COR-L47 (cell line): ENCODE data around the gene RTP5.

Experiments used
- DNase-seq: peaks from one replicate; lab custom pipeline; 2025; lab: John Stamatoyannopoulos, UW

Gene RTP5

DNA sequence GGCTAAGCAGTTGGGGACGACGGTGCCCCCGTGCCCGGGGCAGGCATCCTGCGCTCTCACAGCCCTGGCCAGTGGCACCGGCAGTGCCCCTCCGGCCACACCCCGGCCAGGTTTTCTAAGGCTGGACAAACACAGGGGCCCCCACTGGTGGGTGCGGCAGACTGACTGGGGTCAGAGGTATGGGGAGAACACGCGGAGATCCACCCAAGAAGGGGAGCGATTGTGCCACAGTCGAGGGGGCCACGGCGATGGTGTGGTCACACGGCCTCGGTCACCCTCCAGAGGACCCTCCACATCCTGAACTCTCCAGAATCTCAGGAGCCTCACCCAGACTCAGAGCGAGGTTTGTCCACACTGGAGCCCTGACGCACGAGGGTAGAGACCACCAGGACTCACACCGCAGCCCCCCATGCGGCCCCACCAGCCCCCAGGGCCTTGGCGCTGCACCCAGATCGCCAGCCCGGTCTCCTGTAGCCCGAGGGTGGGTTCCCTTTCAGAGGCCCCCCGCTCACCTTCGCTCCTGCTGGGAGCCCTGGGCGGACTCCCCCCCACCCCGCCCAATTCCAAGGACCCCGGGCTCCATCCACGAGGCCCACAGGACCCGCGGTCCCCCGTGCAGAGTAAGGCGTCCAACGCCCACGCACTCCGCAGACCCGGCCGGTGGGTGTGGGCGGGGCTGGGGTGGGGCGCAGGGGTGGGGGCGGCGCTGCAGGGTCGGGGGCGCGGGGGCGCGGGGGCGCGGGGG, 26.0 kb upstream of the RTP5 start:
- no peak for DNase-seq

DNA sequence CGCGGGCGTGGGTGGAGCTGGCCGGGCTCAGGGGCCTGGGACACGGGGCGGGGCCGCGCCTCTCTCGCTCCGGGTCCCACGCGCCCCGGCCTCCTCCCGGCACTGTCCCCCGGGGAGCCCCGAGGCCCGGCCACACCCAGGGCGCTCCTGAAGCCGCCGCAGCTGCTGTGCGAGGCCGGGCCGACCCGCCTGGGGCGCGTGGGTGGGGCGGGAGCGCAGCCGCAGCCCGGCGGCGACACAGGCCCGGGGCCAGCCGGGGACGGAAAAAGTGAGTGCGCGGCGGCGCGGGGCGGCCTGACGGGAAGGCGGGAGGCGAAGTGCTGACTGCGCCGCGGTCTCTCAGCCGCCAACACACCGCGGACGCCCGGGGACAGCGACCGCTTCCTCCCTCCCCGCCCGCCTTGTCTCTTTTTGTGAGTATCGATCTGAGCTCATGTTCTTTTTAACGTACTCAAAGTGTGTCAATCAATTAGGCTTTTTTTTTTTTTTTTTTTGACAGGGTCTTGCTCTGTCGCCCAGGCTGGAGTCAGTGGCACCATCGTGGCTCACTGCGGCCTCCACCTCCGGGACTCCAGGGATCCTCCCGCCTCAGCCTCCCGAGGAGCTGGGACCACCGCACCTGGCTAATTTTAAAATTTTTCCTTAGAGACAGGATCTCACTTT, 25.3 kb upstream of the RTP5 start:
- no peak for DNase-seq

DNA sequence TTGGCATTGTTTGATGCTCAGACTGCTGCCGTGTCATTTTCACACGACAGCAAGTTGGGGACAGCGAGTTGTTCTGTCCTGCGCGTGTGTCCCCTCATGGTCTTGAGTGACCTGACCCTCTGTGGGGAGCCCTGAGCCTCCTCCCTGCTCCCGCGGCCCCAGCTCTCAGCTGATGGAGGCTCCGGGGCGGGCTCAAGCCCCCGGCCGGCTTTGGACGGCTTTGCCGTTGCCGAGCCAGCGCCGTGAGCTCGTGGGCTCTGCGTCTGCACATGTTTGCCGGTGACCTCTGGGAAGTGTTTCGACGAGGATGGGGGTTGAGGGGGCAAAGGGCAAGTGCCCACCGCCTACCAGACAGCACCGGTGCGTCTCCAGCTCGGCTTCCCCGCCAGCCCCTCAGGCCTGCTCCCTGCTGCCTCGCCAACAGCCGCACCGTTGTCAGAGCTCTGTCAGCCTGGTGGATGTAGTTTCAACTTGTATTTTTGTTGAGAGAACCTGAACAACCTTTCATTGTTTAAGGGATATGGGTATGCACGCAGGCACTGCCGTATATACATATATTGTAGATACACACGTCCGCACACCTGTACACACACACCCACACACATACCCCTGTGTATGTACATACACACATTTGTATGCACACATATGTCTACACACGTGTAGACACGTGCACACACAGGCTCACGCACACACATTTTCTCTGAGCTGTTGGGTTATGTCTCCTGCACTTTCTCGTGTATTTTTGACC, 24.5 kb upstream of the RTP5 start:
- DNase-seq: no peak

DNA sequence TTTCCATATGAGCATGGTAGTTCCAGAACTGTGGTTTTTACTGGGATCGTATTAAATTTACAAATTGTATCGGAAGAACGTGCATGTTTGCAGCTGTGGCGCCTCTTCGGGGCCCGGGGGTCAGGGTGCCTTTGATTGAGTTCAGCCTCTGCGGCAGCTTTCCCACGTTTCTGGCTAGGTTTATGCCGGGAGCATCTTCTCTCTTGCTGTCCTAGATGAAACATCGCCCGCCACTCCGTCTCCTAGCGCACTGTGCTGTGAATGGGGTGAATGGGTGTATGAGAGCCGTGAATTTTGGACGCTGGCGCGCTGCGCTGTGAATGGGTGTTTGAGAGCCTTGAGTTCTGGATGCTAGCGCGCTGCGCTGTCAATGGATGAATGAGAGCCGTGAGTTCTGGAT, 23.1 kb upstream of the RTP5 start:
- DNase-seq: no peak

DNA sequence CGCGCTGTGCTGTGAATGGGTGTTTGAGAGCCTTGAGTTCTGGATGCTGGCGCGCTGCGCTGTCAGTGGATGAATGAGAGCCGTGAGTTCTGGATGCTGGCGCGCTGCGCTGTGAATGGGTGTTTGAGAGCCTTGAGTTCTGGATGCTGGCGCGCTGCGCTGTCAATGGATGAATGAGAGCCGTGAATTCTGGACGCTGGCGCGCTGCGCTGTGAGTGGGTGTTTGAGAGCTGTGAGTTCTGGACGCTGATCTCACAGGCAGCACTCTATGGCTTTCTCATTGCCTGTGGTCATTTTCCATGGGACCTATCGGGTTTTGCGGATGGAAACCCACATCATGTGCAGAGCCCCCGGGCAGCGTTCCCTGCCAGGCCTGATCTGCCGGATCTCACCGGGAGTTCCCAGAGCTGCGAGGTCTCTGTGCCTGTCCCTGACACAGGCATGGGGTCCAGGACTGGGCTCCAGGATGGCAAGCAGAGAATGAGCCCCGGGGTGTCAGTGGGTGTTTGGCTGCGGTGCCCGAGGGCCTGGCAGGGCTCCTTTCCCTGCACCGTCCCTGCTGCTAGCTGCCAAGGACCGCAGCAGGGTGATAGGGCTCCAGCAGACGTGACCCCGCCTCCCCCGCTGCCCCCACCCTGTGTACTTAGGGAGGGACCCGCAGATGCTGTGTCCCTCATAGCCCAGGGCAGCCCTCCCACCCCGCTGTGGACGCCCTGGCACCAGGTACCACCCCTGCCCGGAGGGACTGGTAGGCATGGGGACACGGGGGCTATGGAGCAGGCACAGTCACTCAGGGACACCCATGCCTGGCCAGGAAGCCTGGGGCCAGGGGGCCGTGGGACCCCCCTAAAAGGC, 20.5 kb upstream of the RTP5 start:
- DNase-seq: no peak

DNA sequence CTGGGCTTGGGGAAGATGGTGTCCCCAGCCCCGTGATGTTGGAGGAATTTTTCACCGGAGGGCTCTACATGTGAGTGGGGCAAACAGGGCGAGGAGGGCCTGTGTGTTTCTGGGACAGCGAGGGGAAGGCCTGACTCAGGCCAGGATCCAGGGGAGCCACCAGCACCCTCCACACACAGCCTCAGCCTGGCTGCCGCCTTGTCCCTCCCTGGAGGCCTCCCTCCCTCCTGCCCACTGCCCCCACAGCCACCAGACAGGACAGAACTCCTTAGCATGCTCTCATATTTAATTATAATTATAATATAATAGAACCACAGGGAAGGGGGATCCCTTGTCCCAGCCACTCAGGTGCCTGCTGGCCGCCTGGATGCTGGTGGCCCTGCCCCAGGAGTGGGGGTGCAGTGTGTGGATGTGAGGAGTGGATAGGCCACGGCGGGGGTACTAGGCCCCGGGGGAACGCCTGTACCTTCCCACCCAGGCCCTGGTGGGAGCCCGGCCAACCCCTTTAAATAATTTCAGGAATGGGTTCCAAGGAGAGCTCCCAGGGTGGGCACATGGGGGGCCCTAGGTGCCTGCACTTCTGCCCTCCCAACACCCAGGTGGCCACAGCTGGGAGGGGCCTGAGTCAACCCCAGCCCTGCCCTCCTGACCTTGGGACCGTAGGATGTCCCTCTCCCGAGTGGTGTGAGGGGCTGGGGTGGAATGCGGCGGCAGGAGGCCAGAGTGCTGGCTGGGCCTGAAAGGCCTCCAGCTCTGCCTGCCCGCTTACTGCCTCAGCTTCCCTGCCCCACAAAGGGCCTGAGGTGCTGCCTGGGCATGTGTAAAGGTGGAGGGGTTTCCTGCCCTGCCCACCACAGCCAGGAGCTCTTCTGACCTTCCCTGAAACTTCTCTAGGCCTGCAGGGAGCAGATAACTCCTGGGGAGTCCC, 19.6 kb upstream of the RTP5 start:
- DNase-seq: no peak

DNA sequence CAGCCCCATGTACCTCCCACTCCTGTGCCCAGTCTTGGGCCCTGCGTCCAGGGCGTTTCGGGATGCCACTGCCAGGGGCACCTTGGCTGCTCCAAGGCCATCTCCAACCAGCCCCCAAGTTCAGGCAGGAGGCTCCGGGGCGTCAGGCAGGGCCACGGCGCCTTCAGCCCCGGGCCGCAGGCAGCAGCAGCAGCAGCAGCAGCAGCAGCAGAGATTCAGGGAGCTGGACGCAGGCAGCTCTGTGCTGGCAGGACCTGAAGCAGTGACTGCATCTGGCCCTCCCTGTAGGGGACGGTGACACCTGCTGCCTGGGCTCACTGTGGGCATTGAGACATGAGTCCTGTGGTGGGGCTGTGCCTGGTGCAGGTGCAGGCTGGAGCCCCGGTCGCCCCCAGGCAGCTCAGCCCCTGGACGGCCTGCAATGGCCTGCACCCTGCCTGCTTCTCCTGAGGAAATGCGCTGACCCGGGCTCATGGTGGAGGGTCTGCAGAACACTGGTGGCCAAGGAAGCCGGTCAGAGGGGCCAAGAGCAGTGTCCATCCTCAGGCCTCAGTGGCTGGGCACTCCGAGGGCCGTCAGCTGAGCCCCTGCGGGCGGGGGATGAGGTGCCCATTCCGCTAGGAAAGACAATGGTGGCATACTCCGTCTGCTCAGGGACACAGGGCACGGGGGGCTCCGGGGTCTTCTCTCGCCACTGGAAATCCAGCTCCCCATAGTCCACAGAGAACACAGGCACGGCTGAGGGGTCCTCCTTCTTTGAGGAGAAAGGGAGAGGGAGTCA, 18.8 kb upstream of the RTP5 start:
- no peak for DNase-seq

DNA sequence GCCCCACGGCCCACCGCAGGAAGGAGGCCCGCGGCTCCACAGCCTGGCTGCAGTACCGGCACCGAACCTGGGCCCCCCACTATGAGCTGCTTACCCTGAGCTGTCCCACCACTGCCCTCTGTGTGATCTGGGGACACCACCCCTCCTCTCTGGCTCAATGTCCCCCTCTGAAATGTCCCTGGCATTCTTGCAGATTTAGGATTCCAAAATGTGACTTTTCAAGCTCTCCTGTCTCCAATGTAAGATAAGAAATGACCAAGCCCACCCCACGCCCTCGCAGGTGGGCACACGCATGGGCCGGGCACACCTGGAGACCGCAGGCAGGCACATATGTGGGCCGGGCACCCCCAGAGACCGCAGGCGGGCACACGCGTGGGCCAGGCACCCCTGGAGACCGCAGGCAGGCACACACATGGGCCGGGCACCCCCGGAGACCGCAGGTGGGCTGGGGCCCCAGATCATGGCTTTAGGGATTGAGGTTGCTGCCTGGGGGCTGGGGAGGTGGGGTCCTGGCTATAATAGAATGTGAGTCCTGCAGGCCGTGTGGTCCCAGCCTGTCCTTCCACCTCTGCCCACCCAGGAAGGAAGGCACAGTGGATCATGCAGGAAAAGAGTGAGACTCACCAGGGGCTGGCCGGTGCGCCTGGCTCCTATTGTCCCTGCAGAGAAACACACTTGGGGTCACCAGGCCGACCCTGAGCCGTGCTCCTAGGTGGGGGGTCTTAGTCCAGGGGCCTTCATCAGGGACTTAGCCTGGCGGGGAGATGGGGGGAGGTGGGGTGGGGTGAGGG, 18.0 kb upstream of the RTP5 start:
- no peak for DNase-seq

DNA sequence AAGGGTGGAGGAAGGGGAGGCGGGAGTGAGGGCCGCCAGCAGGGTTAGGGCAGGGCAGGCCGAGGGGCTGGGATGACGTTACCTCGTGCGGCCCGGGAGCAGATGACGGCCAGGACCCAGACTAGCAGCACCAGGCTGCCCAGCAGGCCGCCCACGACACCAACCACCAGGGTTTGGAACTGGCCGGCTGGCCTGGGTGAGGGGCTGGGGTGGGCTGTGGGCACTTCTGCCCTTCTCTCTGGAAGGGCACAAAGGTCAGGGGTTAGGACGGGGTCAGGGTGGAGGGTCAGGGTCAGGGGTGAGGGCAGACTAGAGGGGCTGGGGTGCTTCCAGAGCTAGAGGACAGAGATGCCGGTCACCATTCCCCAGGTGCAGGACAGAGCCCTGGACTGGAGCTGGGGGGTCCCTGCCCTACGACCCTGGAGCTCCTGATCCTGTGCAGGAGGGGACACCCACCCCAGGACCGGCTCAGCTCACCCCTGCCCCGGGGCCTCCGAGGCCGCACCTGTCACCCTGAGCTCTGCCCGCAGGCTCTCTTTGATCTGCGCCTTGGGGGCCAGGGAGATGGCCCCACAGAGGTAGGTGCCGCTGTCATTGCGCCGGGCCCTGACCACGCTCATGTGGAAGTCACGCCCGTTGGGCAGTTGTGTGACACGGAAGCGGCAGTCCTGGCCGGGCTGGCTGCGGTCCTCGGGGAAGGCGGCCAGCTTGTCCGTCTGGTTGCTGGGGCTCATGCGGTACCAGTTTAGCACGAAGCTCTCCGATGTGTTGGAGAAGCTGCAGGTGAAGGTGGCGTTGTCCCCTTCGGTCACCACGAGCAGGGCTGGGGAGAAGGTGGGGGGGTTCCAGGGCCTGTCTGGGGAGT, 17.2 kb upstream of the RTP5 start:
- DNase-seq: no peak

DNA sequence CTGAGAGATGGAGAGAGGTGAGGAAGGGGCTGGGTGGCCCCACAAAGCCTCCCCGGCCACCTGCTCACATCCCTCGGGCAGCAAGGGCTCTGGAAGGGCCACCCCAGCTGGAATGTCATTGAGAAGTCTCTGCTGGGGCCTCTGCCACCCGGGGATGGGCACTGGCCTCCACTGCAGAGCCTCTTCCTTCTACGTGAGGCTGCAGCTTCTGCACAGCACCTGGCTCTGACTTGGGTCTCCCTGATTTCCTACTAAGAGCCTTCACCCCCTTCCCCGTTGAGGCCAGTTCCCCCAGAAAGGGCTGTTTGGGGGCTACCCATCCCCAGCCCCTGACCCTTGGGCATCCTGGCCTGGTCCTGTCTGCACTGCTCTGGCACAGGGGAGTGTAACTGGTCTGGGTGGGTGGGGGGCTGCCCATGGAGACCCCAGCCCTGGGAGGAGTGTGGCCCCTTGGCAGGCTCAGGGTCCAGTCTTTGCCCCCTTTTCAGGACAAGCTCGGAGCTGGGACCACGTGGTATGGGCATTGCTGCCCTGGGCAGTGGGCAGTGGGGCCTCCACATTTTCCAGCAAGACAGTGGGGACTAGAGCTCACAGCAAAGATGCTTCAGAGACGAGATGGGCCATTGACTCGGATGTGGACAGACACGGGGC, 16.4 kb upstream of the RTP5 start:
- DNase-seq: no peak

DNA sequence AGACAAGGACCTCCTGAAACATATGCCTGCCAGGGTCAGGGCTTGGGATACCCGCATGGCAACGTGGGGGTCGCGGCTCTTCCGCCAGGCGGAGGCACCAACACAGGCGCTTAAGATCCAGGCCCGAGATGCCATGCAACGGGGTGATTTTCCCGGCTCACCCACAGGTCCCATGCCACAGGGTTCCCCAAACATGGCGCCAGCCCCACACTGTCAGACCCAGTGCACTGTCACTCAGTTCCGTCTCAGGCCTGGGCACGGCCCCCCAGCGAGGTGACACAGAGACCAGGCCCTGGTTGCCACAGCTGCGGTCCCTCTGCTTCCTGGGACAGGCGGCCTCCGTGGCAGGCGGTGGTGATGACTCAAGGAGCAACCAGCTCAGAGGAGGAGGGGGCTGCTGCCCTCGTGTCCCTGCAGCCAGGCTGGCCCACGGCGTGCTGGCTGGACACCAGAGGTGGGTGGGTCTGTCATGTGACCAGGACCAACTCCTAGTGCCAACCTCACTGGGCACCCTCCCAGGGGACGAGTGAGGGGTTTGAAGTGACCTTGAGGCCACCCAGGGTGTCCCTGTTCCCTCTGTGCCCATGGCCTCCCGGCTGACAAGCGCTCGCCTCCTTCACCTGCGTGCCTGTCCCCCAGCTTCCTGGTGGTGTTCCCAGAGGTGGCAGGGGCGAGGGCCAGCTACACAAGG, 15.7 kb upstream of the RTP5 start:
- DNase-seq: no peak

DNA sequence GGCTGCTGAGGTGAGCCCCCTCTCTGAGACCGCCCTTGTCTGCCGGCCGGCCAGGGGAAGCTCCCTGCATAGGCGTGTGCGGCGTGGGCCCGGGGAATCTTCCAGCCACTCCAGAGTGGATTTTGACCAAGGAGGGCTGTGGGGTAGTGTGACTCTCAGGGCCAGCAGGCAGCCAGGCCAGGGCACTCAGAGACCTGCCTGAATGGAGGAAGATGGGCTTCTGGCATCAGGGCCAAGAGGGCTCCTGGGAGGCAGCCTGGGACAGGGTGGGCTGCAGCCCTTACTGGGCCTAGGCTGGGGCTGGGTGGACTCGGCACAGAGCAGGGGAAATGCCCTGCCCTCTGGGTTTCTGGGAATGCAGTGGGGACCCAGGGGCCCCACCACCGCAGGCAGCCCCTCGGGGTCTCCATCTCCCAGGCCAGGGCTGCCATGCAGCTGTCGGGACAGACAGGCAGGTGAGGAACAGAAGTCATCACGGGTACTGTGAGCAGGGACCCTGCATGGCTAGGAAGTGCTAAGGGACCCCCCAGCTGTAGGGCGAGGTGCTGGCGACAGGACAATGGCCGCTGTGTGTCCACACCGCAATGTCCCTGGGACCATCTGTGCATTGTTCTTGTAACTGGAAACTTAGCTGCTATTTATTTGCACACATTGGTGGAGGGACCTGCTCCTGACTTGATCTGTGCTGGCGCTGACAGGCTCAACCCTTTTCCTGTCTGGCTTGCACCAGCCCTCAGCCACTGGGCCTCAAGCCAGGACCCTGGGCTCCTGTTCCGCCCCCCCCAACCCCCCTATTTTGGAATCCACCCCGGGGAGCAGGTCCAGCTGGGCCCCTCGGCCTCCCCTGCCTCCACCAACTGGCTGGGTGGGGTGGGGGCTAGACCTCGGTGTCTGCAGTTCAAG, 14.9 kb upstream of the RTP5 start:
- DNase-seq: no peak

DNA sequence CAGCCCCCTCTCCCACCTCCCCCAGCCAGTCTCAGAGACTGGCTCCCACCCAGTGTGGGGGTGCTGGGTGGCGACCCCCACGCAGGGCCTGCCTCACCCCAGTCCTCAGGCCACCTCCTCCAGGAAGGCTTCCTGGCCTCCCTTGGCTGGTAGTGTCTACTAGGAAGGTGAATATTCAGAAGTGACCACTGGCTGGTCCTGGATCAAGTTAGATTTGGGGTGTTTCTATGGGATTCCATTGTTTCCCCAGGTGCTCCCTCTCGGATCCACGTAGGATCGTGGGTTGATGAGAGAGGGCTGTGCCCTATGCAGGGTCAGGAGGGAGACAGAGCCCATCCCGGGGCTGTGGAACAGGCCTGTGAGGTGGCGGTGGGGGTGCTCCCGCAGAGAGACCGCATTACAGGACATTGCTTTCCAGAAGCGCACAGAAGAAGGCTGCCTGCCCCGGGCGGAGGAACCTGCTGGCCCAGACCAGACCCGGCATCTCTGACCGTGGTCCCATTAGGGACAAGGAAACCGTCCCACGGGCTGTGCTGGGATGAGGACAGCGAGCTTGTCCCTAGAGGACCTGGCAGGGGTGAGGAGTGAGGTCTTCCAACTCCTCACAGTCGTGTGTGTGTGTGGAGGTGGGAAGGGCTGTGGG, 14.2 kb upstream of the RTP5 start:
- no peak for DNase-seq

DNA sequence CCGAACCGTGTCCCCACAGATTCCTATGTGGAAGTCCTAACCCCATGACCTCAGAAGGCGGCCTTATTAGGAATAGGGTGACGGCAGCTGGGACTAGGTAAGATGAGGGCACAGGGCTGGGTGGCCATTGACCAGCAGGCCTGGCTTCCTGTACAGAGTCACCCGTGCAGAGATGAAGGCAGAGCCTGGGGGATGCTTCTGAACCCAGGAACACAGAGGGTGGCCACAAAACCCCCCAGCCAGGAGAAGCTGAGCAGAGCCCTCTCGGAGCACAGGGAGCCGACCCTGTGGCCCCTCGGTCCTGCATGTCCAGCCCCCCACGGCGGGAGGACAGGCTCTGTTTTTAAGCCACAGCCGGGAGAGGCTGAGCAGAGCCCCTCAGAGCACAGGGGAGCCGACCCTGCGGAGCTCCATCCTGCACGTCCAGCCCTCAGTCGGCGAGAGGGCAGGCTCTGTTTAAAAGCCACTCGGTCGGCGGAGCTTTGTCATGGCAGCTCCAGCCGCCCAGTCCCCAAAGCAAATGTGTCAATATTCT, 13.6 kb upstream of the RTP5 start:
- no peak for DNase-seq

DNA sequence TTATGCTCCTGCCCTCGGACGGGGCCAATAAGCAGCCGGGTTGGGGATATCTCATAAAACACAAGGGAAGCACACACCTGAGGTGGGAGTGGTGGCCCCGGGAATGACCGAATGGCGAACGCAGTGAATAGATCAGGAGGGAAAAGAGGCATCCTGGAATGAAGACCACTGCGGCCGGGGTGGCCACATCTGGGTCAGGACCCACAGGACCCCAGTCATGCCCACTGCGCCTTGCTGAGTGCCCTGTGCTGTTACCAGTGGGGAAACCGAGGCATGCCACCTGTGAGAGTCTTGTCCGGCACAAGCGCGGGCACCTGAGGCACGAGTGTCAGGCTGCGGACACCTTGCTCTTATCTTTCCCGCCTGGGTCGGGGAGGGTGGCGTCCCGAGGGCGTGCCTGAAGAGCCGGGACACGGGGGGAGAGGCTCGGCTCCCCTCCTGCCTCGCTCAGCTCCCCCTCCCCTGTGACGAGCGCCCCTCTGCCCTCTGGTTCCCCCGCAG, 12.4 kb upstream of the RTP5 start:
- no peak for DNase-seq
